Ramos (cell line): ENCODE measurements around the gene ICA1.

ENCODE experiments used
- in situ Hi-C: fragments of 300-500 bp; cut with MboI; formaldehyde crosslinking; loops from one replicate; pipeline ENCODE4 v1.14.3; 2022; ENCODE audit warnings: low sequenced_read_pairs; ENCODE audit not compliant: unreplicated experiment

Gene ICA1

GRCh38 chr7:8205537-8205936, 56.4 kb downstream of the ICA1 start:
- in situ Hi-C loops, result loop anchor here (25.0 kb wide), 3 partner anchors 618 to 1243 kb away; no protein-coding TSS in a partner anchor

- in situ Hi-C loops, result loop anchor here (25.0 kb wide), 3 partner anchors 618 to 1243 kb away; no protein-coding TSS in a partner anchor
These were observed 57.0 kb downstream of the ICA1 start for GRCh38 chr7:8205031-8205387.

GRCh38 chr7:8204339-8205030, 57.5 kb downstream of the ICA1 start:
- in situ Hi-C loops, result loop anchor here (25.0 kb wide), 3 partner anchors 617 to 1242 kb away; no protein-coding TSS in a partner anchor

GRCh38 chr7:8201846-8202441, 60.0 kb downstream of the ICA1 start:
- in situ Hi-C loops, result loop anchor here (25.0 kb wide), 3 partner anchors 615 to 1240 kb away; no protein-coding TSS in a partner anchor

GRCh38 chr7:8200717-8201116, 61.2 kb downstream of the ICA1 start:
- in situ Hi-C loops, result loop anchor here (25.0 kb wide), 3 partner anchors 613 to 1238 kb away; no protein-coding TSS in a partner anchor

- in situ Hi-C loops, result loop anchor here (25.0 kb wide), 3 partner anchors 613 to 1238 kb away; no protein-coding TSS in a partner anchor
These were observed 61.7 kb downstream of the ICA1 start for GRCh38 chr7:8200316-8200715.

GRCh38 chr7:8197994-8198698, 63.8 kb downstream of the ICA1 start:
- in situ Hi-C loops, result no loop called here

GRCh38 chr7:8192897-8193296, 69.1 kb downstream of the ICA1 start:
- in situ Hi-C loops, result no loop called here

GRCh38 chr7:8190119-8190895, 71.7 kb downstream of the ICA1 start:
- in situ Hi-C loops, result no loop called here

- in situ Hi-C loops, result no loop called here
These were observed 72.3 kb downstream of the ICA1 start for GRCh38 chr7:8189625-8190024.

- in situ Hi-C loops, result no loop called here
These were observed 75.9 kb downstream of the ICA1 start for GRCh38 chr7:8185926-8186683.

- in situ Hi-C loops, result no loop called here
These were observed 77.7 kb downstream of the ICA1 start for GRCh38 chr7:8184221-8184620.

- in situ Hi-C loops, result no loop called here
These were observed 82.5 kb downstream of the ICA1 start for GRCh38 chr7:8179486-8179885.

- in situ Hi-C loops, result no loop called here
These were observed 83.6 kb downstream of the ICA1 start for GRCh38 chr7:8178353-8178752.

GRCh38 chr7:8177109-8177933, 84.6 kb downstream of the ICA1 start:
- in situ Hi-C loops, result no loop called here

- in situ Hi-C loops, result no loop called here
These were observed 85.4 kb downstream of the ICA1 start for GRCh38 chr7:8176370-8177081.

- in situ Hi-C loops, result no loop called here
These were observed 86.0 kb downstream of the ICA1 start for GRCh38 chr7:8175929-8176369.
